DMS153 (cell line): ENCODE results near the gene FLG.
"Not testable (repeated sequence)": the region's sequence is repeated elsewhere in the genome, so short reads cannot be mapped to it uniquely, and the experiment has no call there.

Source experiments
- DNase-seq: peaks from one replicate; lab custom pipeline; 2025; lab: John Stamatoyannopoulos, UW

FLG gene

GRCh38 chr1:152325111-152325510 lies at the start of gene FLG:
Gene FLG, minus strand, starts transcription at chr1:152325239. Its CDS starts 9,783 bp downstream, at chr1:152315456.
- no peak for DNase-seq

DNA sequence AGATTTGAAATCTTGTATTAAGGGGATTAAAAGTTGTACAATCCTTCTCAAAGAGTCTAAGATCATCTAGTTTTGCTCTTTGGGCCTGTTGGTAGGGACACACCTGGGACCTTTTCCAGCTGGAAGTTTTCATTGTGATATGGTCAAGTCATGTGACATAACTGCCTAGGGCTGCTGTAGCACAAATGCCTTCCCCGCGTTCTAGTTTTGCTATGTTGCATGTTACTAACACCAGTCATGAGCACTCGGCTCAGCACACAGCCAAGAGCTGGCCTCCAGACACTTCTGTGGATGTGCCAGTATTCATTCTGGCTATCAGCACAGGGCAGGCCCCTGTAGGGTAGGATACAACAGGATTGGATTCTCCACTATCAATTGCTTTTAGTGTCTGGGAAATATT lies 49.4 kb upstream of the FLG start:
- no peak for DNase-seq

- DNase-seq: no peak
Measured at GRCh38 chr1:152372672-152373071, 47.6 kb upstream of the FLG start.

DNA sequence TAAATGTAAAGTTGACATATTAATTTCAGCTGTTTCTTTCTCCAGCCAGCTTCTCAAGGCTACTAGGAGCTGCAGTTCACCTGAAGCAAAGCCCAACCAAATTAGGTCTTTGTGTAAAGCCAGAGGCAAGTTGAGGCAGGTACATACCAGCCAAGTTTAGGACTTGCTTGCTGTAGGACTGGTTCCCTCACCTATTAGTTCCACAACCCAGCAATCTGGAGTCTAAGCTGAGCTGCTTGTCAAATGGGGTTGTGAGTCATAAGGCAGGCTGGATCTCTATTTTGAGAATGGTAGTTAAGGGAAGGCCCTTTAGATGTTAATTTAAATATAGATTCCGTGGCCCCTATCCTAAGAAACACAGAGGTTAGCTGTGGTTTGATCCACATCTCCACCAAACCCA lies 42.4 kb upstream of the FLG start:
- DNase-seq: no peak

DNA sequence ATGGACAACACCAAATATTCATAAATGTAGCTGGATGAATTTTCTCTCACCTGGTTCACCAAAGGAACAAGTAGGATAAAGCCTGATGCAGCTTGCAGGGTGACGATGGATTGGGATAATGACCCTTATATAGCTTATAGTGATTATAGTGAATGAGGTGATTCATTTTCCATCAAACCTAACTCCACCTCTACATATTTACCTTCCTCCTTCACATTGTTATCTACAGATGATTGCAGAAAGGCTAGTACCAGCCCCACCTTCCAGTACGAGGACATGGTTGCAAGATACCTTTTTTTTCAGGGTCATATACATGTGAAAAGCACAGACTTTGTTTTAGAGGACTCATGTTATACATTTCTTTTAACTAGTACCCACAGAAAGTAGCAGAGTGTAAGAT lies 34.9 kb upstream of the FLG start, which contains the start of gene FLG2:
TSS of gene FLG2 (minus strand) at position 101 of the 400 bp plus-strand sequence. CDS start 1,122 bp downstream, outside the sequence.
- no peak for DNase-seq

- no peak for DNase-seq
Measured at GRCh38 chr1:152356736-152357135, 31.7 kb upstream of the FLG start.

DNA sequence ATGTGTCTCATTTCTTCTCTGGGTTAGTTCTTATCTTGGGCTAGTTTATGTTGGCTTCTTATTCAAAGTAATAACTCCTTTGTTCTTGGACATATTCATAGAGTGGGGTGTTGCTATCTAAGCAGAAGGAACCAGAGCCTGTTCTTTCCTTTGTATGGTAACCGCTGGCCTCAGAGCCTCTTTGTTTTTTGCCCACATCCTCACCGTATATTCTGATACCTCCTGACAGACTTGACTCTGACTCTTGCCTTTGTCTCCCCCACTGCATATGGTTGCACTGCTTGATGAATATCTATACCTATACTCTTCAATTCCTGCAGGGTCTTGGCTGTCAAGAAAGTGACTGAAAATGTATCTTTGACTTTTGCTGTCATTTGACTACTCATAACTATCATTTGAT lies 24.6 kb upstream of the FLG start:
- no peak for DNase-seq

DNA sequence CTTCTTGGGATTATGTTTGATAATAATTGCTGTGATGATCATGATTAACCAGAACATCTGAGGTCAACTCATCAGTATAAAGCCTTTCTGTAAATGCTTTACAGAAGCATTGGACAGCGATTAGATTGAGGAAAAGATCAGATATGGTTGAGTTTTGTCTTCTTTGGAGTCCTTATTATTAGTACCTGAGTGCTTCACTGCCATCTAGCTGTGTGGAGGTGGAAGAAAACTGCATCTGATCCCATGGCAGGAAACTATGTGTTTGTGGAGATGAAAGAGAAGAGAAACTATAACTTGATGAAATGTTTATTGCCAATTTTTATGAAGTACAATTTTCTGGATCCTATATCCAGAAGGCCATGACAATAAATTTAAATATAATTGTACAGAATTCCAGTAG lies 23.4 kb upstream of the FLG start:
- DNase-seq: no peak

DNA sequence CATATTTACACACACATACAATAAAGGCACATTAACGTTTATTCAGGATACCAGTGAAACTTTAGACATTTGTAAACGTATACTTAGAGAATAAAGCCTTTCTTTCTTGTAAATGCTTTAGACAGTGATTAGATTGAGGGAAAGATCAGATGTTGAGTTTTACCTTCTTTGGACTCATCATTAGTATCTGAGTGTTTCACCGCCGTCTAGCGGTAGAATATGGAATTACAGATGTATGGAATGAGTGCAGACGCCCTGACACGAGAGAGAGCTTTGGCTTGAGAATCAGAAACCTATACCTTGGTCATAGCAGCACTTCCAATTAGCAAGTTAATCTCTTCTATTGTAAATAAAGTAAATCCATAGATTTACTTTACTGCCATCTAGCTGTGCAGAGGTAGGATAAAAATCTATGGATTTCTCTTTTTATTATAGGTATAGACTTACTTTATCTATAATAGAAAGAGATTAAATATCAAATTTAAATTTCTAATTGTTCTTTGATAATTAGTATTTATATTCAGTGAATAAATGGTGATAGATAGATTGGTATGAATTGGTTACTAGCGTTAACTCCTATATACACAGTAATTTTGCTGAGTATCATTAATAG lies 22.2 kb upstream of the FLG start:
- DNase-seq: peak; percentile 41

DNA sequence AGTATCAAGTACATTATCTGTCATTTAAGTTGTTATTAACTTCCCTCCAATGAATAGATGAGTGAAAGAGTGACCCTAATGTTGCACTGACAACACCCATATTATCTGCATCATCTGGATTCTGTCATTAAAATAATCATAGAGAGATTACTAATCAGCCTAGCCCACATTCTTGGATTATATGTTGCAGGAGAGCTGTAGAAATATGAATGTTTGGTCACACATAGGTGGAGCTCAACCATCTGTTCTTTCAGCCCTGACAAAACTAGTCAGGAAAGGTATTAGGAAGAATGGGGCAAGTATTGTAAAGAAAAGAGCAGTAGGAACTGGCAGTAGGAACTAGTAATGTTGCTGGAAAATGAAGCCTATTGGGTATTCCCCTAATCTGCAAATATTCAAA lies 19.4 kb upstream of the FLG start:
- DNase-seq: no peak

DNA sequence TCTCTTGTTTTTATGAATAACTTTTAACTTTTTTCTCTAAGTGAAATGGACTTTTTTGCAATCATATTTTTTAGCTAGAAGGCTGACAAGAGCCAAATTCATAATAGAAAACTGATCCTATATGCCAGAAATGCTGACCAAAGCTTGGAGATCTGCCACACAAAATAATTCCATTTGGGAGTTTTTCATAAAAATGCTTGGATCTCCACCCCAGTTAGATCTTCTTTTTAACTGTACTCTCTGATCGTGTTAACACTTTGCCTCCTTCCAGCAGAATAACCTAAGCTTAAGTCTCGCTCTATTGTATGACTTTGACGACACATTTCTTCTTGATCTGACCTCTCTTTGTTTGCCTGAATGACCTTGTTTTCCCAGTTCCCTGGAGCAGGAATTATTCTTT lies 18.0 kb upstream of the FLG start:
- DNase-seq: no peak

GRCh38 chr1:152335399-152335798 lies 10.4 kb upstream of the FLG start:
- no peak for DNase-seq

GRCh38 chr1:152328801-152329391 lies 3.9 kb upstream of the FLG start:
- DNase-seq: no peak

DNA sequence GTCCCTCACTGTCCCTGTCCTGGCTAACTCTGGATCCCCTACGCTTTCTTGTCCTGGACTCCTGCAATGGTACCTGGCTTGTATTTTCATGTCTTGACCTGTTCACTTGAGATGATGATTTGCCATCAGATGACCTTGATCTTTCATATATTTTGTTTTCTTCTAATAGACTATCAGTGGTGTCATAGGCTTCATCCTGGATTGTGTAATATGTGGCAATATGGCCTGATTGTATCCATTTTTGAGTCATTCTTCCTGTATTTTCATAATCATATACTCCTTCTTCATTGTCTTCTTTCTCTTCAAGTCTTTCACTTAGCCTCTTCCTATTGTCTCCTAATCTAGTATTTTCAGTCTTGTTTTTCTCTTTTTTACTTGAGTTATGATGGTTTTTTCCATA lies 11.1 kb downstream of the FLG start:
- no peak for DNase-seq

DNA sequence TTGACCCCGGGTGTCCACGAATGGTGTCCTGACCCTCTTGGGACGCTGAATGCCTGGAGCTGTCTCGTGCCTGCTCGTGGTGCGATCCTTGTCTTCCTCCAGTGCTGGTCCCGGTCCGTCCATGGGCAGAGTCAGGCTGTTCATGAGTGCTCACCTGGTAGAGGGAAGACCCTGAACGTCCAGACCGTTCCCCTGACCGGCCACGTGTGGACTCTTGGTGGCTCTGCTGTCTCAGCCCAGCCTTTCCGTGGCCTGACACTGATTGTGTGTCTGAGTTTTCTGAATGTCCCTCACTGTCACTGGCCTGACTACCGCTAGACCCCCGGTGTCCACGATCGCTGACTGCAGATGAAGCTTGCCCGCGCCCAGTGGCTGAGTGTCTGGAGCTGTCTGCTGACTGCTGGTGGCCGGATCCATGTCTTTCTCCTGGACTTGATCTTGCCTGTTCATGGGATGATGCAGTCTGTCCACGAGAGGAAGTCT lies 11.7 kb downstream of the FLG start:
- DNase-seq: no peak

GRCh38 chr1:152312169-152312568 lies 12.9 kb downstream of the FLG start:
- DNase-seq: not testable (repeated sequence)

DNA sequence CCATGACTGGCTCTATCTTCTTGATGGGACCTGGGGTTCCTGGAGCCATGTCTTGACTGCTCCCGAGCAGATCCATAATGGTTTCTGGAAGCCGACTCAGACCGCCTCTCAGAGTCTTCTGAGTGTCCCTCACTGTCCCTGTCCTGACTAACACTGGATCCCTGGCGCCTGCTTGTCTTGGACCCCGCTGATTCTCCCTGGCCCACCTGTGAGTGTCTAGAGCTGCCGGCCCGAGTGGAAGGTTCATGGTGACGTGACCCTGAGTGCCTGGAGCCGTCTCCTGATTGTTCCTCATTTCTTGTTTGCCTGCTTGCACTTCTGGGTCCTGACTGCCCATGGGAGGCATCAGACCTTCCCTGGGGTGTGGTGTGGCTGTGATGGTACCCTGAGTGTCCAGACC lies 15.1 kb downstream of the FLG start:
- DNase-seq: no peak

- DNase-seq: not testable (repeated sequence)
Measured at GRCh38 chr1:152309320-152309901, 15.6 kb downstream of the FLG start.

DNA sequence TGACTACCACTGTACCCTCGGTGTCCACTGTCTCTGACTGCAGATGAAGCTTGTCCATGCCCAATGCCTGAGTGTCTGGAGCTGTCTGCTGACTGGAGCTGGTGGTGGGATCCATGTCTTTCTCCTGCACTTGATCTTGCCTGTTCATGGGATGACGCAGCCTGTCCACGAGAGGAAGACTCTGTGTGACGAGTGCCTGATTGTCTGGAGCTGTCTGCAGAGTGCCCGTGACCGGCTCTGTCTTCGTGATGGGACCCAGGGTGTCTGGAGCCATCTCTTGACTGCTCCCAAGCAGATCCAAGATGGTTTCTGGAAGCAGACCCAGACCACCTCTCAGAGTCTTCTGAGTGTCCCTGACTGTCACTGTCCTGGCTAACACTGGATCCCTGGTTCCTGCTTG lies 16.3 kb downstream of the FLG start:
- DNase-seq: not testable (repeated sequence)

DNA sequence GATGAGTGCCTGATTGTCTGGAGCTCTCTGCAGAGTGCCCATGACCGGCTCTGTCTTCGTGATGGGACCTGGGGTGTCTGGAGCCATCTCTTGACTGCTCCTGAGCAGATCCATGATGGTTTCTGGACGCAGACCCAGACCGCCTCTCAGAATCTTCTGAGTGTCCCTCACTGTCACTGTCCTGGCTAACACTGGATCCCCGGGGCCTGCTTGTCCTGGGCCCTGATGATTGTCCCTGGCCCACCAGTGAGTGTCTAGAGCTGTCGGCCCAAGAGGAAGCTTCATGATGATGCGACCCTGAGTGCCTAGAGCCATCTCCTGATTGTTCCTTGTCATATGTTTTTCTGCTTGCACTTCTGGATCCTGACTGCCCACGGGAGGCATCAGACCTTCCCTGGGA lies 17.1 kb downstream of the FLG start:
- not testable (repeated sequence) for DNase-seq

DNA sequence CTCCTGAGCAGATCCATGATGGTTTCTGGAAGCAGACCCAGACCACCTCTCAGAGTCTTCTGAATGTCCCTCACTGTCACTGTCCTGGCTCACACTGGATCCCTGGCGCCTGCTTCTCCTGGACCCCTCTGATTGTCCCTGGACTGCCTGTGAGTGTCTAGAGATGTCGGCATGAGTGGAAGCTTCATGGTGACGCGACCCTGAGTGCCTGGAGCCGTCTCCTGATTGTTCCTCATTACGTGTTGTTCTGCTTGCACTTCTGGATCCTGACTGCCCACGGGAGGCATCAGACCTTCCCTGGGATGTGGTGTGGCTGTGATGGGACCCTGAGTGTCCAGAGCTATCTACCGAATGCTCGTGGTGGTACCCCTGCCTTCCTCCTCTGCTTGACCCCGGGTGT lies 18.9 kb downstream of the FLG start:
- not testable (repeated sequence) for DNase-seq

DNA sequence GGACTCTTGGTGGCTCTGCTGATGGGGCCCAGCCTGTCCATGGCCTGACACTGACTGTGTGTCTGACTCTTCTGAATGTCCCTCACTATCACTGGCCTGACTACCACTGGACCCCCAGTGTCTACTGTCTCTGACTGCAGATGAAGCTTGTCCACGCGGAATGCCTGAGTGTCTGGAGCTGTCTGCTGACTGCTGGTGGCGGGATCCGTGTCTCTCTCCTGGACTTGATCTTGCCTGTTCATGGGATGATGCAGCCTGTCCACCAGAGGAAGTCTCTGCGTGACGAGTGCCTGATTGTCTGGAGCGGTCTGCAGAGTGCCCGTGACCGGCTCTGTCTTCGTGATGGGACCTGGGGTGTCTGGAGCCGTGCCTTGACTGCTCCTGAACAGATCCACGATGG lies 20.3 kb downstream of the FLG start:
- not testable (repeated sequence) for DNase-seq

DNA sequence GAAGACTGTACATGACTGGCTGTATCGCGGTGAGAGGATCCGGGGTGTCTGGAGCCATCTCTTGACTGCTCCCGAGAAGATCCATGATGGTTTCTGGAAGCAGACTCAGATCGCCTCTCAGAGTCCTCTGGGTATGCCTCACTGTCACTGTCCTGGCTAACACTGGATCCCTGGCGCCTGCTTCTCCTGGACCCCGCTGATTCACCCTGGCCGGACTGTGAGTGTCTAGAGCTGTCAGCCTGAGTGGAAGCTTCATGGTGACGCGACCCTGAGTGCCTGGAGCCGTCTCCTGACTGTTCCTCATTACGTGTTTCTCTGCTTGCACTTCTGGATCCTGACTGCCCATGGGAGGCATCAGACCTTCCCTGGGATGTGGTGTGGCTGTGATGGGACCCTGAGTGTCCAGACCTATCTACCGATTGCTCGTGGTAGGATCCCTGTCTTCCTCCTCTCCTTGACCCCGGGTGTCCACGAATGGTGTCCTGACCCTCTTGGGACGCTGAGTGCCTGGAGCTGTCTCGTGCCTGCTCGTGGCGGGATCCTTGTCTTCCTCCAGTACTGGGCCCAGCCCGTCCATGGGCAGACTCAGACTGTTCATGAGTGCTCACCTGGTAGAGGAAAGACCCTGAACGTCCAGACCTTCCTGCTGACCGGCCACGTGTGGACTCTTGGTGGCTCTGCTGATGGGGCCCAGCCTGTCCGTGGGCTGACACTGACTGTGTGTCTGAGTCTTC lies 21.7 kb downstream of the FLG start:
- DNase-seq: not testable (repeated sequence)
